Measurements from ENCODE around the gene S100A16. TPM values are rescaled to one million over a fixed set of nuclear protein-coding genes. Genes with fewer than 3 reads are reported as not detected.

S100A16 gene
- polyA plus RNA-seq, 1 donor (not counting 4 experiments of a cell fraction or from before 2014, with no cell fraction given): 1,620 TPM

GRCh38 chr1:153609585-153609907 is 3.4 kb downstream of the S100A16 start:
- peak overlapping the region; percentile 55 to 98 (median 90) for H3K4me3 ChIP-seq (ENCODE audit: control insufficient read depth in 2 of 3, extremely low read depth in 1 of 3, insufficient read depth in 2 of 3, low read depth in 1 of 3, low read length in 3 of 3)
- DNase-seq (ENCODE audit: low read depth, low spot score) (no peak), FAIRE-seq (no peak)
- no peak overlapping the region for H2AFZ ChIP-seq (ENCODE audit: control insufficient read depth, low read length)
- H3K27me3 ChIP-seq (ENCODE audit: control insufficient read depth, extremely low read depth, insufficient read depth, low read length): no peaks in the 10 kb centered on the region
- peak overlapping the region; percentile 81 for H3K27ac ChIP-seq (ENCODE audit: control insufficient read depth, insufficient read depth, low read length)
- H3K9me3 ChIP-seq (ENCODE audit: control insufficient read depth, low read depth, low read length): no peaks in the 10 kb centered on the region
- peaks cover 41% of the 10 kb centered on the region for H3K4me1 ChIP-seq (ENCODE audit: control insufficient read depth, extremely low read depth, insufficient read depth, low read length)
- no peaks in the 10 kb centered on the region for H3K9me1 ChIP-seq (ENCODE audit: control insufficient read depth, extremely low read depth, insufficient read depth, low read length)
- dilution Hi-C loops (cut with MboI; ENCODE audit: extremely low pct_ligation_motif_present, low sequenced_read_pairs): no loop called here
- peaks cover 63% of the 10 kb centered on the region for H3K79me2 ChIP-seq (ENCODE audit: control insufficient read depth, insufficient read depth, low read length)
- H3K9ac ChIP-seq (ENCODE audit: control insufficient read depth, extremely low read depth, insufficient read depth, low read length): peak overlapping the region; percentile 99
- H3K36me3 ChIP-seq (ENCODE audit: control insufficient read depth in 2 of 2, extremely low read depth in 1 of 2, insufficient read depth in 2 of 2, low read length in 2 of 2): peaks cover 27 to 56% of the 10 kb centered on the region in 2 experiments
- H4K20me1 ChIP-seq (ENCODE audit: control insufficient read depth, extremely low read depth, insufficient read depth, low read length): peaks cover 5% of the 10 kb centered on the region
- TF ChIP-seq EZH2 (IDR thresholded peaks at IDR 0.05; ENCODE audit: low read length) (no peak), CTCF (optimal IDR thresholded peaks at IDR 0.05 in 1 of 3, IDR thresholded peaks at IDR 0.05 in 1 of 3, conservative IDR thresholded peaks at IDR 0.05 in 1 of 3; ENCODE audit: extremely low read depth in 1 of 3, insufficient read depth in 2 of 3, low read length in 3 of 3) (no peak)
- H3K4me2 ChIP-seq (ENCODE audit: control insufficient read depth, extremely low read depth, insufficient read depth, low read depth, low read length): peak overlapping the region; percentile 98

- FAIRE-seq (peak; percentile 65), DNase-seq (ENCODE audit: low read depth, low spot score) (no peak)
- Histone ChIP-seq H3K9me3 (ENCODE audit: control insufficient read depth, low read depth, low read length) (no peaks in the 10 kb centered on the region), H3K9me1 (ENCODE audit: control insufficient read depth, extremely low read depth, insufficient read depth, low read length) (no peaks in the 10 kb centered on the region), H3K4me3 (ENCODE audit: control insufficient read depth in 2 of 3, extremely low read depth in 1 of 3, insufficient read depth in 2 of 3, low read depth in 1 of 3, low read length in 3 of 3) (peak overlapping the region; percentile 55 to 98 (median 90)), H3K79me2 (ENCODE audit: control insufficient read depth, insufficient read depth, low read length) (peaks cover 57% of the 10 kb centered on the region), H3K9ac (ENCODE audit: control insufficient read depth, extremely low read depth, insufficient read depth, low read length) (peak overlapping the region; percentile 99), H3K4me1 (ENCODE audit: control insufficient read depth, extremely low read depth, insufficient read depth, low read length) (peaks cover 35% of the 10 kb centered on the region), H3K27me3 (ENCODE audit: control insufficient read depth, extremely low read depth, insufficient read depth, low read length) (no peaks in the 10 kb centered on the region), H3K4me2 (ENCODE audit: control insufficient read depth, extremely low read depth, insufficient read depth, low read depth, low read length) (peak overlapping the region; percentile 98), H3K36me3 (ENCODE audit: control insufficient read depth in 2 of 2, extremely low read depth in 1 of 2, insufficient read depth in 2 of 2, low read length in 2 of 2) (peaks cover 25 to 50% of the 10 kb centered on the region in 2 experiments), H2AFZ (ENCODE audit: control insufficient read depth, low read length) (no peak overlapping the region), H4K20me1 (ENCODE audit: control insufficient read depth, extremely low read depth, insufficient read depth, low read length) (peaks cover 5% of the 10 kb centered on the region), H3K27ac (ENCODE audit: control insufficient read depth, insufficient read depth, low read length) (peak overlapping the region; percentile 81)
- no peak for TF ChIP-seq CTCF (optimal IDR thresholded peaks at IDR 0.05 in 1 of 3, IDR thresholded peaks at IDR 0.05 in 1 of 3, conservative IDR thresholded peaks at IDR 0.05 in 1 of 3; ENCODE audit: extremely low read depth in 1 of 3, insufficient read depth in 2 of 3, low read length in 3 of 3)
- no peak for TF ChIP-seq EZH2 (IDR thresholded peaks at IDR 0.05; ENCODE audit: low read length)
- dilution Hi-C loops (cut with MboI; ENCODE audit: extremely low pct_ligation_motif_present, low sequenced_read_pairs): no loop called here
These were observed 4.0 kb downstream of the S100A16 start for GRCh38 chr1:153608742-153609584.

Measured in keratinocyte (primary cell).